IPS-NIHi7 (cell line): ENCODE data around the gene JAK1.

Experiments used
- DNase-seq: peaks from one replicate; pipeline ENCODE4 v3.0.0; 2012; ENCODE audit warnings: mixed read lengths; ENCODE audit errors: extremely low spot score

Gene JAK1

GRCh38 chr1:64866689-64867088, 99.7 kb downstream of the JAK1 start:
- no peak for DNase-seq

DNA sequence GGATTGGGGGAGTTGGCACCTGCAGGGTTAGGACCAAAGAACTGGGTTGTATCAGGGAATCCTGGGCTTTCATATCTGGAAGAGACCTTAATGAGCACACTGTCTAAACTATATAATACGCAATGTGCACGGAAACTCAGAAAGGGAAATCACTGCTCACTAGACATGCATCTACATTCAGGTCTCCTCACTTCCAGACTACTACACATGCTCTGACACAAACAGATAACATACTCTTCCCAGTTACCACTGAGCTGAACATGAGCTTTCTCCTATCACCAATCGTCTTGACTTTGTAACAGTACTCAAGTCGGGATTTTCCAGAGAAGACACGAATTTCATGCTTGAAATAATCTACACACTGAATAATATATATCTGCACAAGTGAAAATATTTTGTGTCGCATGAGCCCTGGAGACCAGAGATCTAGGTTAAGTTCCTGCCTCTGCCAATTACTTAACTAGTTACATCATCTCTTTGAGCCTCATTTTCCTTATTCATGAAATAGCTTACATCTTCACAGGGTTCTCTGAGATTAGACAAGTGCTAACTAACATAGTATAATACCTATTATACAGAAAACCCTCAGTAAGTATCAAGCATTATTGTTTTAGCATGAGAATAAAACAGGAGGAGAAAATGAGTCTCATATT, 101.1 kb downstream of the JAK1 start:
- no peak for DNase-seq

- DNase-seq = no peak
Measured at GRCh38 chr1:64864018-64864940, 102.1 kb downstream of the JAK1 start.

GRCh38 chr1:64861611-64862010, 104.7 kb downstream of the JAK1 start:
- peak; percentile 91 for DNase-seq

- no peak for DNase-seq
Measured at GRCh38 chr1:64857347-64857746, 109.0 kb downstream of the JAK1 start.

GRCh38 chr1:64856553-64856952, 109.8 kb downstream of the JAK1 start:
- DNase-seq = no peak

GRCh38 chr1:64855557-64855956, 110.8 kb downstream of the JAK1 start:
- no peak for DNase-seq

- no peak for DNase-seq
Measured at GRCh38 chr1:64854674-64855073, 111.7 kb downstream of the JAK1 start.

GRCh38 chr1:64851664-64852063, 114.7 kb downstream of the JAK1 start:
- DNase-seq = no peak

DNA sequence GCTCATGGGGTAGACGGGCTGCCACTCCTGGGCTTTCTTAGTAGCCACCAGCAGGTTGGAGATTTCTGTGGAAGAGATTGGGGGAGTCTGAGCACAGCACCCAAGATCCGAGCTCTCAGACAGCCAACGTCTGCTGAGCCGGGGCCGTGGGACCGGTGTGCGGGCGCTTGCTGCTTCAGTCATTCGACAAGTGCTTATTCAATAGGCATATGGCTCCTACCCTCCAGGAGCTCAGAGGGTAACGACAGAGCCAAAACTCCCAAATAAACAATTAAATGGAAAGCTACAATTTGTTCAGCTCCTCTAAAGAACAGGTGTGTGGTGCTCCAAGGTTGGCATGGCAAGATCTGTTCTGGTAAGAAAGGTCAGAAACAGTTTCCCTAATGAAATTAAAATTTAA, 115.5 kb downstream of the JAK1 start:
- DNase-seq = no peak

DNA sequence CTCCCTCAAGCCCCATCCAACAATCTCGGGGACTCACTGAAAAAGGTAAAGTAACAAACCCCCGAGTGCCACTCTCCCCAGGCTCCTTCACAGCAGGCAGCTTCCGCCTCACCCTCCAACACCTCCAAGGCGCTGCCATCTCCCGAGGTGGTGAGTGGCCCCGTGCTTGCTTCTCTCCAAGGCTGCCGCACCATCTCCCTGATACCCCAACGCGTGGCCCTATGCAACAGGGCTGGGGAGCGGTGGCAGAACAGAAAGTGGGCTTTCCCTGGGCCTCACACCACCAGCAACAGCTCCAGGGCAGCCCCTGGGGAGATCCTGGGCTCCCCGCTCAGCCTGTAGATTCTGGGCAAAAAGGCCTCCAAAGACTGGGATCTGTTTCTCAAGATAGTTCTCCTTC, 116.4 kb downstream of the JAK1 start:
- DNase-seq = no peak

DNA sequence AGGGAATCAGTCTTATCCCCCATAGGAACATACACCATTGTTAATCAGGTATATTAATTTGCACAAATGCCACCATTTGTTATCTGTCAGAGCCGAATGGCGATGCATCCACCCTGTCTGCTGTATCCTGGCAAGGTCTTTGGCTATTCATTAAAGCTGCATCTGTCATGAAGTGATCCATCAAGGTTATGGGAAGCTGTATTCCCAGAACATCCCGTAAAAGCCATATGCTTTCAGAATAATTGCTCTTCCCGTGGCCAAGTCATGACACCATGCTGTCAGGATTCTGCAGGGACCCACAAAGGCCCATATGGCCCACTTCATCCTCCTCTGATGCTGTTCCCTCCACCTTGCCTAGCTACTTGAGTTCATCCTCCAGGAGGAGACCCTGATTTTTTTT, 117.5 kb downstream of the JAK1 start:
- no peak for DNase-seq

DNA sequence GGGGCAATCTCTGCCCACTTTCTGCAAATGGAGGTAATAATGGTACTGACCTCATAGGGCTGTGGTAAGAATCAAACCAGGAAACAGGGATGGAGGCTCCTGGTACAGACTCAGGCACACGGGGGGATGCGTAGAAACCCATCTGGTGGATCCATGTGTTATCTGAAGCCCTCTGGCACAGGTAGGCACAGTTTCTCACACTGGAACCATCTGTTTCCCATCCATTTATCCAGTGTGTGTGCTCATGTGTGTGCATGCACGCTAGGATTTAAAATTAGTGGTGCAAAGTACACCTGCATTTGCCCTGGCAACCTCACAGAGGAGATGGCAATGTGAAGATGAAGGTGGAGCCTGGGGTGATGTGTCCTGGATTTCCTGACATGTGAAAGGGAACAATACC, 118.2 kb downstream of the JAK1 start:
- no peak for DNase-seq

GRCh38 chr1:64847666-64848065, 118.7 kb downstream of the JAK1 start:
- no peak for DNase-seq

GRCh38 chr1:64846573-64847430, 119.5 kb downstream of the JAK1 start:
- DNase-seq = no peak

DNA sequence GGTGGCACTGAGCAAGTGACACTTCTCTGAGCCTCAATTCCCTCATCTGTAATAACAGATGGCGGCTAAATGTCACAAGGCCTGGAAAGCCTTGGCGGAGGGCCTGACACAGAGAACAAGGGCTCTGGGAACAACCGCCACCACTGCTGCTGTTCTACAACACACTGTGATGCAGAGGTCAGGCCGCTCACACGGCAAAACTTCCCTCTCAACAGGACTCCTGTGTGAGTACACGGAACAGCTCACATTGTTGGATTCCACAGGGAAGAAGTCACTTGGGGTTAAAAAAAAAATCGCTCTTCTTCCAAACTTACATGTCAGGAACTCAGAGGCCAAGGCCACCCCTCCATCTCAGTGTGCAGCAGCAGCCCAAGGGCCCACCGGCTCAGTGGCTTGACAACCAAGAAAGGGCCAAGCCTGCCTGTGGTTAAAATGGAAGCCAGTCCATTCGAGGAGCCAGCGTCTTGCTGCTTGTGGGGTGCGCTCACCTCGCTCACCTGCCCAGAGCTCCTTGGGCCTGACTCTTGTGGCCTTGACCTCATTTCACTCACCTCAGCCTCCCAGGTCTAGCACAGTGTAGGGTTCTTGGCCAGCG, 120.4 kb downstream of the JAK1 start:
- no peak for DNase-seq

GRCh38 chr1:64844609-64845008, 121.7 kb downstream of the JAK1 start:
- DNase-seq = no peak

DNA sequence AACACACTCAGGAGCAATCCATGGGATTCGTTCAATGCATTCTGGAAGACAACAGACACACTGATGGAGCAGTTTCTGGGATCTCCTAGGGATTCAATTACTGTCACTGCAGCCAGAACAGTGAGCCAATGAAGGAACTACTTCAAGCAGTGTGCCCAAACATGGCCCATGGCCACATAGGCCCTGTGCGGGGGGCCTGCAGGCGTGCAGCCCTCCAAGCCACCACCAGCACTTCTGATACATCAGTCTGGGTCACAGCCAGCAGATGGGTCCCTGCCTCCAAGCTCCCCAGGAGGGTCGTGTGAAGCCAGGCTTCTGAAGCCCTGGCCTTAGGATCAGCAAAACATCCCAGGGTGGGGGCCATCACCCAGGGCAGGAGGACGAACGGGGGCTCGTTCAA, 122.2 kb downstream of the JAK1 start:
- DNase-seq = no peak

GRCh38 chr1:64843675-64844074, 122.7 kb downstream of the JAK1 start:
- DNase-seq = no peak

DNA sequence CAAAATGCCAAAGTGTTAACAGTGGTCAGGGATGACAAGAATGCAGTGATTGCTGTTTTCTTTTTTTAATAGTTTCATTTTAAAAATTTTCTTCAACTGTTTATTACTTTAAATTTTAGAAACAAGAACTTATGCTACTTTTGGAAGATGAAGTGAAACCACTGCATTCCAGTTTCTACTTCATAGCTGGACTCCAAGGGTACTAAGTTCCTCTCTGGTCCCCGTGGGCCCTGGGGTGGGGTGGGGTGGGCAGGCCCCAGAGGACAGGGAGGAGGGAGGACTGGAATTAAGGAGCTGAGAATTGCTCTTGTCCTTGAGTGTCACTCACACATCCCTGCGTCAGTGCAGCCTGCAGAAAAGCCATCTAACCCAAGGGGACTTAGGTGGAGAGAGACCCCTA, 124.1 kb downstream of the JAK1 start:
- DNase-seq = no peak

GRCh38 chr1:64841330-64842065, 124.9 kb downstream of the JAK1 start:
- no peak for DNase-seq
